Cardiac fibroblast (primary cell): ENCODE results near the gene GINM1.

ENCODE experiments used
- DNase-seq, 2 donors: peaks; one replicate each; pipeline versions ENCODE4 v3.0.0 to v3.0.0-alpha.2; 2010; ENCODE audit warnings: low read depth in 2 of 2
- H3K4me3 ChIP-seq, 2 donors: replicated peaks in 1 of 2; 1 replicate in 1 of 2; 2 replicates in 1 of 2; pipeline ENCODE4 v1.5.1; 2011; ENCODE audit warnings: low read depth in 2 of 2, low read length in 2 of 2, mild to moderate bottlenecking in 2 of 2, moderate library complexity in 1 of 2
- CTCF ChIP-seq: IDR thresholded peaks from one replicate; pipeline ENCODE4 v1.5.1; 2011; ENCODE audit warnings: low read depth, mild to moderate bottlenecking, low read length, inconsistent platforms

The GINM1 gene

GRCh38 chr6:149563928-149564325, 2.2 kb upstream of the GINM1 start:
- DNase-seq = no peak
- H3K4me3 ChIP-seq = no peak overlapping the region
- TF ChIP-seq CTCF = no peak

- H3K4me3 ChIP-seq = peak overlapping the region; percentile 84 to 87
- peak; percentile 43 to 51 for DNase-seq
- no peak for TF ChIP-seq CTCF
These were observed 427 bp downstream of the GINM1 start for GRCh38 chr6:149566410-149567193.

GRCh38 chr6:149567194-149567586, 1.0 kb downstream of the GINM1 start:
- no peak for TF ChIP-seq CTCF
- peak overlapping the region; percentile 84 to 87 for H3K4me3 ChIP-seq
- no peak for DNase-seq

DNA sequence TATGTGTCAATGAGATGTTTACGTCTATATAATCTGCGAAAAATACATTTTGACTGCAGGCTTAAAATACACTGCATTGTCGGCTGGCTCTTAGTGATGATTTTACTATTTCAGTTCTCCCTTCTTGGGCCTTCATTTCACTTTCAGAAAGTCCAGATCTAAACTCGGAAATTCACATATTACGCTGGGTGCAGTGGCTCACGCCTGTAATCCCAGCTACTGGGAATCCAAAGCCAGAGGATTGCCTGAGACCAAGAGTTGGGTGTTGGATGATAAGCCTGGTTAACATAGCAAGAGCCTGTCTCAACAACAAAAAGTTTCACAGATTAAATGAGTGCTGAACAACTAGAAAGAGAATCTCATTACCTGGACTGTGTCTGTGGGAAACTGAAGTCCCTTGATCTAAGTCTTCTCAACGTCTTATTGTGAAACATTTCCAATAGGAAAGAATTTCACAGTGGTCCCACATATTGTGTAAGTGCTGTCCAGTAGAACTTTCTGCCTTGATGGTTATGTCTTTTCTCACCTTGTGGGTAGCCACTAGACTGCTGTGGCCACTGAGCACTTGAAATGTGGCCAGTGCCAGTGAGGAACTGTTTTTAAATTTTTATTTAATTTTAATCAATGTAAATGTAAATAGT, 1.9 kb downstream of the GINM1 start:
- no peak for DNase-seq
- no peak for TF ChIP-seq CTCF
- no peak overlapping the region for H3K4me3 ChIP-seq

DNA sequence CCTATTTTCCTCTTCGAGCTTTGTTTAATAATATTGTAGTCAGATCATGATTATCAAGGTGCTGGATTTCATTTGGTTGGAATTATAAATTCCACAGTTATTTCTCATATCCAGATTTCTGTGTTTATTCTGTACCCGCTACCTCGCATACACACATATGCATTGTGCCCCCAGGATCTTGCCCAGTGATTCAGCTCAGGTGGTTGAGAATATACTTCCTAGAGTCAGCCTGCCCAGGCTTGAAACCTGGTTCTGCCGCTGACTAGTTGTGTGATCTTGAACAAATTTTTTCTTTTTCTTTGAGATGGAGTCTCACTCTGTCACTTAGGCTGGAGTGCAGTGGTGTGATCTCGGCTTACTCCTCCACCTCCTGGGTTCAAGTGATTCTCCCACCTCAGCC, 14.7 kb downstream of the GINM1 start:
- H3K4me3 ChIP-seq = no peak overlapping the region
- no peak for DNase-seq
- no peak for TF ChIP-seq CTCF

GRCh38 chr6:149581349-149581748, 15.2 kb downstream of the GINM1 start:
- no peak for TF ChIP-seq CTCF
- no peak for DNase-seq
- H3K4me3 ChIP-seq = no peak overlapping the region
